MM.1S (cell line): ENCODE measurements around the gene ACOXL.
A peak's percentile ranks its signal among the peaks of the same experiment; 100 is the strongest.

Source experiments
- DNase-seq: peaks from one replicate; pipeline ENCODE4 v3.0.0-alpha.2; 2015
- H2AFZ ChIP-seq: fragments of 300-600 bp; sonication (generic); 2 replicates; pipeline ENCODE4 v1.6.0; 2016; ENCODE audit warnings: antibody characterized with exemption, low read length
- H3F3A ChIP-seq: fragments of 300-600 bp; sonication (generic); 2 replicates; pipeline ENCODE4 v1.6.1; 2016; ENCODE audit warnings: mild to moderate bottlenecking, antibody characterized with exemption, low read length, moderate library complexity, mixed read lengths; ENCODE audit not compliant: insufficient read depth
- H3K27ac ChIP-seq: fragments of 300-600 bp; sonication (generic); 2 replicates; pipeline ENCODE4 v1.5.1; 2016; ENCODE audit warnings: mild to moderate bottlenecking, low read length
- H3K27me3 ChIP-seq: fragments of 300-600 bp; sonication (generic); replicated peaks from 2 replicates; pipeline ENCODE4 v1.6.0; 2016; ENCODE audit warnings: low read length; ENCODE audit not compliant: insufficient read depth
- H3K36me3 ChIP-seq: fragments of 300-600 bp; sonication (generic); replicated peaks from 2 replicates; pipeline ENCODE4 v1.6.1; 2016; ENCODE audit warnings: mild to moderate bottlenecking, low read length, mixed read lengths; ENCODE audit not compliant: insufficient read depth
- H3K4me1 ChIP-seq: fragments of 300-600 bp; sonication (generic); 2 replicates; pipeline ENCODE4 v1.6.1; 2016; ENCODE audit warnings: low read length, mixed read lengths
- H3K4me2 ChIP-seq: fragments of 300-600 bp; sonication (generic); 2 replicates; pipeline ENCODE4 v1.6.0; 2016; ENCODE audit warnings: low read depth, low read length
- H3K4me3 ChIP-seq: fragments of 300-600 bp; sonication (generic); 2 replicates; pipeline ENCODE4 v1.5.1; 2016; ENCODE audit warnings: low read length, mixed read lengths
- H3K79me2 ChIP-seq: fragments of 300-600 bp; sonication (generic); 2 replicates; pipeline ENCODE4 v1.6.1; 2016; ENCODE audit warnings: mixed run types, low read length, mixed read lengths
- H3K9ac ChIP-seq: fragments of 300-600 bp; sonication (generic); 2 replicates; pipeline ENCODE4 v1.6.1; 2016; ENCODE audit warnings: low read length, mixed read lengths
- H3K9me2 ChIP-seq: fragments of 300-600 bp; sonication (generic); replicated peaks from 2 replicates; pipeline ENCODE4 v1.6.1; 2016; ENCODE audit warnings: mild to moderate bottlenecking, low read length, mixed read lengths; ENCODE audit not compliant: insufficient read depth
- H3K9me3 ChIP-seq: fragments of 300-600 bp; sonication (generic); replicated peaks from 2 replicates; pipeline ENCODE4 v1.6.1; 2016; ENCODE audit warnings: mild to moderate bottlenecking, low read length, mixed read lengths; ENCODE audit not compliant: insufficient read depth
- H4K20me1 ChIP-seq: fragments of 300-600 bp; sonication (generic); 2 replicates; pipeline ENCODE4 v1.6.1; 2016; ENCODE audit warnings: mild to moderate bottlenecking, low read length, moderate library complexity, mixed read lengths; ENCODE audit not compliant: insufficient read depth
- EZH2 ChIP-seq: fragments of 300-600 bp; sonication (generic); optimal IDR thresholded peaks from 2 replicates; pipeline ENCODE3; 2017; ENCODE audit warnings: low read depth, mild to moderate bottlenecking, antibody characterized with exemption, low read length, mixed read lengths
- EZH2phosphoT487 ChIP-seq: fragments of 300-600 bp; sonication (generic); IDR thresholded peaks from 2 replicates; pipeline ENCODE4 v1.6.1; 2018; ENCODE audit warnings: antibody characterized with exemption, low read length
- TF ChIP-seq, protein P1 (sequence below): fragments of 300-600 bp; sonication (generic); IDR thresholded peaks from 2 replicates; pipeline ENCODE4 v1.5.1; 2016; ENCODE audit warnings: antibody characterized with exemption, low read length, mixed read lengths

ACOXL gene

DNA sequence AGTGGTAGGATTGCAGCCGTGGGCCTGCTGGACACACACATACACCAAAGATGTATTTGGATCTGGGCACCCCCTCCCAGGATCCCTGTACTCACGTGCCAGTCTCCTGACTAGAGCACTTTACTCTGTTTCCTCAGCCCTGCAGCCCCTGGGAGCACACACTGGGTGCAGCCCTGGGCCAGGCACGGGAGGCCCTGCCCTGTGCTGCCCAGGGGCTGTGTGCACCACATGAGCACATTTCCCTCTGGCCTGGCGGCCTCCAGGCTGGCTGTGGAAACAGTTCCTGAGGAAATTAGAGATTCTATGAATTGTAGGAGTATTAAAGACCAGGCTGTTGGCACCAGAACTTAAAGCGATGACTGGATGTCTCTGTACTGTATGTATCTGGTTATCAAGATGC is 433.7 kb downstream of the ACOXL start:
- H3K9ac ChIP-seq = no peak overlapping the region
- H3K9me3 ChIP-seq = no peaks in the 10 kb centered on the region
- no peak overlapping the region for H2AFZ ChIP-seq
- H3F3A ChIP-seq = peaks cover 15% of the 10 kb centered on the region
- TF ChIP-seq EZH2 (no peak), EZH2phosphoT487 (no peak)
- TF ChIP-seq, protein P1, sequence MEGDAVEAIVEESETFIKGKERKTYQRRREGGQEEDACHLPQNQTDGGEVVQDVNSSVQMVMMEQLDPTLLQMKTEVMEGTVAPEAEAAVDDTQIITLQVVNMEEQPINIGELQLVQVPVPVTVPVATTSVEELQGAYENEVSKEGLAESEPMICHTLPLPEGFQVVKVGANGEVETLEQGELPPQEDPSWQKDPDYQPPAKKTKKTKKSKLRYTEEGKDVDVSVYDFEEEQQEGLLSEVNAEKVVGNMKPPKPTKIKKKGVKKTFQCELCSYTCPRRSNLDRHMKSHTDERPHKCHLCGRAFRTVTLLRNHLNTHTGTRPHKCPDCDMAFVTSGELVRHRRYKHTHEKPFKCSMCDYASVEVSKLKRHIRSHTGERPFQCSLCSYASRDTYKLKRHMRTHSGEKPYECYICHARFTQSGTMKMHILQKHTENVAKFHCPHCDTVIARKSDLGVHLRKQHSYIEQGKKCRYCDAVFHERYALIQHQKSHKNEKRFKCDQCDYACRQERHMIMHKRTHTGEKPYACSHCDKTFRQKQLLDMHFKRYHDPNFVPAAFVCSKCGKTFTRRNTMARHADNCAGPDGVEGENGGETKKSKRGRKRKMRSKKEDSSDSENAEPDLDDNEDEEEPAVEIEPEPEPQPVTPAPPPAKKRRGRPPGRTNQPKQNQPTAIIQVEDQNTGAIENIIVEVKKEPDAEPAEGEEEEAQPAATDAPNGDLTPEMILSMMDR = no peak
- no peak overlapping the region for H3K4me2 ChIP-seq
- H4K20me1 ChIP-seq = peaks cover 31% of the 10 kb centered on the region
- peaks cover 39% of the 10 kb centered on the region for H3K79me2 ChIP-seq
- DNase-seq = no peak
- no peak overlapping the region for H3K27ac ChIP-seq
- peaks cover 22% of the 10 kb centered on the region for H3K36me3 ChIP-seq
- no peak overlapping the region for H3K4me3 ChIP-seq
- H3K27me3 ChIP-seq = no peaks in the 10 kb centered on the region
- H3K9me2 ChIP-seq = no peaks in the 10 kb centered on the region
- no peaks in the 10 kb centered on the region for H3K4me1 ChIP-seq

DNA sequence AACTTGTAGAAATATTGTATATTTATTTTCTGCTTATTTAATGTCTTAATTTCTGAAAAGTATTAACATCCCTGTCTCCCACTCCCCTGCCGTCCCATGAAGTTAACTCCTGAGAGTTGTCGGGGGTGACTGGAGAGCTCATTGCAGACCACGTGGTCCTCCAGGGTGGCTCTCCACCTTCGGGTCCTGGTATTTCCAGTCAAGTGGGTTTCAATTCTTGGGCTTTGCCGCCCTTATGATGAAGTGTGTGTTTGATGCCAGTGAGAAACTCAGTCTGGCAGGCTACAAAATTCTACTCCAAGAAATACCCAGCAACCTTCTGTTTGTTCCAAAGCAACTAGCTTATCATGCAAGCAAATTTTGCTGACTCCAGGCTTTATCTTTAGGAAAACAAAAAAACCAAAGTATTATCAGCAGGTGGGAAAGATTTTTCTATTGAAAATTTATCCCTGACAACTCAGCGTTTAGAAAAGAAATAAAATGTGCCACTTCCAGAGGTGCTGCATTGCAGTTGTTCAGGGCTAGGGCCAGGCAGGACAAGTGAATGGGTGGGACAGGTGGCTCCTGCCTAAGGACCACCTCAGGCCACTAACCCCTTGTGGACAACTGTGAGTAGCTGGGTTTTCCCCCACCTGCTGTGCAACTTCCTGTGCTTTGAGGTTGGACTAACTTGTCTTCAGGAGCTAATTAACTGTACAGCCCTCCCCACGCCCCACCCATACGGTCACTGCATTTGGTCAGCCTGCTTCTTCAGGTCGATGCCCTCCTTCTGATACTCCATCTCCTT is 434.9 kb downstream of the ACOXL start:
- no peaks in the 10 kb centered on the region for H3K27me3 ChIP-seq
- DNase-seq = peak; percentile 33
- peaks cover 14% of the 10 kb centered on the region for H3K36me3 ChIP-seq
- no peaks in the 10 kb centered on the region for H3K9me2 ChIP-seq
- H3K27ac ChIP-seq = no peak overlapping the region
- no peak overlapping the region for H2AFZ ChIP-seq
- H3K4me2 ChIP-seq = no peak overlapping the region
- H3K4me3 ChIP-seq = no peak overlapping the region
- H3F3A ChIP-seq = peaks cover 15% of the 10 kb centered on the region
- H4K20me1 ChIP-seq = peaks cover 21% of the 10 kb centered on the region
- H3K4me1 ChIP-seq = no peaks in the 10 kb centered on the region
- TF ChIP-seq EZH2 = no peak
- no peak for TF ChIP-seq EZH2phosphoT487
- TF ChIP-seq, protein P1 = no peak
- no peaks in the 10 kb centered on the region for H3K9me3 ChIP-seq
- peaks cover 27% of the 10 kb centered on the region for H3K79me2 ChIP-seq
- no peak overlapping the region for H3K9ac ChIP-seq

DNA sequence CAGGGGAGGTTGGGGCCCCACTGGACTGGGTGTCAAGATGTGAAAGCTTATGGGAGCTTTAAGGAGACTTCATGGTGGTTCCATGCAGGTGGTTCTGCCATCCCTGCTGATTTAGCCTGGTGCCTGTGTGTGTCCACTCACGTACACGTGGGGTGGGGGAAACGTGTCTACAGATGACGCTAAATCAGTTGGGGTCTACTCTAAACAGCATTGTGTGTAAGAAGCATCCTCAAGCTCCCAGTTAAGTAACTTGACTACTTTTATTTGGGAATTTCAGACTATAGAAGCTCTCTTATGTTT is 435.4 kb downstream of the ACOXL start:
- no peak overlapping the region for H3K4me3 ChIP-seq
- H3K9me3 ChIP-seq = no peaks in the 10 kb centered on the region
- DNase-seq = no peak
- H3K27ac ChIP-seq = no peak overlapping the region
- no peaks in the 10 kb centered on the region for H3K4me1 ChIP-seq
- no peaks in the 10 kb centered on the region for H3K9me2 ChIP-seq
- TF ChIP-seq EZH2 (no peak), EZH2phosphoT487 (no peak)
- TF ChIP-seq, protein P1 = no peak
- H3K4me2 ChIP-seq = no peak overlapping the region
- H3K9ac ChIP-seq = no peak overlapping the region
- H2AFZ ChIP-seq = no peak overlapping the region
- H3K27me3 ChIP-seq = no peaks in the 10 kb centered on the region
- peaks cover 15% of the 10 kb centered on the region for H3F3A ChIP-seq
- H3K79me2 ChIP-seq = peaks cover 22% of the 10 kb centered on the region
- H4K20me1 ChIP-seq = peaks cover 16% of the 10 kb centered on the region
- peaks cover 14% of the 10 kb centered on the region for H3K36me3 ChIP-seq
